ENCODE measurements around the gene VDR.

DNA sequence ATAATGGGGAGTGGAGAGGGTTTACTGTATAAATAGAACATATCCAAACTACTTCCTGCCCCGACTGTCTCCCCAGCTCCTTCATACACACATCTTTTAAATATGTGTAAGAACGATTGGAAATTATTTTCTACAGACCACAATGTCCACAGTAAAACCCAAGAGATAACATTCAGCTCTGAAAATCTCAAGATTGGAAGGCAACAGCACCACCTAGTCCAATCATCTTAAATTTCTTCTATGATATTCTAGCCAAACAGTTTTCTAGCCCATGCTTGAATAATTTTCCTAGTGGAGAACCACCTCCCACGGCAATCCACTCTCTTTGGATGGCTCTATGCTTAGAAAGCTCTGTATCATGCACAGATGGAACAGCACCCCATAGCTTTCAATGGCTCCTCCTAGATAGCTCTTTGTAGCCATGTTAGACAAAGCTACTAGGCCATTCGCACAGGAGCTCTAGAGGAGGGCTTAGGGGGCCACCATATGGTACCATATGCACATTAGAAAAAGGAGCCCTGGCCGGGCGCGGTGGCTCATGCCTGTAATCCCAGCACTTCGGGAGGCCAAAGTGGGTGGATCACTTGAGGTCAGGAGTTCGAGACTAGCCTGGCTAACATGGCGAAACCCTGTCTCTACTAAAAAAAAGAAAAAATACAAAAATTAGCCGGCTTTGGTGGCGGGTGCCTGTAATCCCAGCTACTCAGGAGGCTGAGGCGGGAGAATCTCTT, 18.1 kb downstream of the VDR start:
- TF ChIP-seq EP300 (conservative IDR thresholded peaks at IDR 0.05; ENCODE audit: poor library complexity, severe bottlenecking): no peak
- TF ChIP-seq, protein P1, sequence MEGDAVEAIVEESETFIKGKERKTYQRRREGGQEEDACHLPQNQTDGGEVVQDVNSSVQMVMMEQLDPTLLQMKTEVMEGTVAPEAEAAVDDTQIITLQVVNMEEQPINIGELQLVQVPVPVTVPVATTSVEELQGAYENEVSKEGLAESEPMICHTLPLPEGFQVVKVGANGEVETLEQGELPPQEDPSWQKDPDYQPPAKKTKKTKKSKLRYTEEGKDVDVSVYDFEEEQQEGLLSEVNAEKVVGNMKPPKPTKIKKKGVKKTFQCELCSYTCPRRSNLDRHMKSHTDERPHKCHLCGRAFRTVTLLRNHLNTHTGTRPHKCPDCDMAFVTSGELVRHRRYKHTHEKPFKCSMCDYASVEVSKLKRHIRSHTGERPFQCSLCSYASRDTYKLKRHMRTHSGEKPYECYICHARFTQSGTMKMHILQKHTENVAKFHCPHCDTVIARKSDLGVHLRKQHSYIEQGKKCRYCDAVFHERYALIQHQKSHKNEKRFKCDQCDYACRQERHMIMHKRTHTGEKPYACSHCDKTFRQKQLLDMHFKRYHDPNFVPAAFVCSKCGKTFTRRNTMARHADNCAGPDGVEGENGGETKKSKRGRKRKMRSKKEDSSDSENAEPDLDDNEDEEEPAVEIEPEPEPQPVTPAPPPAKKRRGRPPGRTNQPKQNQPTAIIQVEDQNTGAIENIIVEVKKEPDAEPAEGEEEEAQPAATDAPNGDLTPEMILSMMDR (IDR thresholded peaks at IDR 0.05; ENCODE audit: poor library complexity, severe bottlenecking): no peak
- TF ChIP-seq TAF1 (IDR thresholded peaks at IDR 0.05; ENCODE audit: low read depth): no peak
- TF ChIP-seq POLR2AphosphoS5 (IDR thresholded peaks at IDR 0.05): no peak
- no peak for TF ChIP-seq SMC3 (conservative IDR thresholded peaks at IDR 0.05; ENCODE audit: poor library complexity)
- no peak for TF ChIP-seq EZH2 (IDR thresholded peaks at IDR 0.05; ENCODE audit: borderline replicate concordance, insufficient read depth, low read length, poor library complexity, severe bottlenecking)
